K562 treated with DMSO at 1 percent for 12 hours (cell line): Measurements from ENCODE around the gene SPDYE5. TPM values are rescaled to one million over a fixed set of nuclear protein-coding genes. Genes with fewer than 3 reads are reported as not detected.

Source experiments
- total RNA-seq: library from RNA; unstranded; fragments of 300-600 nt; gene quantifications from 2 replicates; pipeline ENCODE4 v1.2.3, GENCODE V29; 2022; ENCODE audit not compliant: insufficient read depth

Gene SPDYE5
- 0.22 TPM in 1 of 2 replicates, not detected in the other for total RNA-seq

GRCh38 chr7:75492020-75492419 is at the start of gene SPDYE5:
Gene SPDYE5, plus strand, starts transcription at chr7:75492320. Its CDS starts 1,728 bp downstream, at chr7:75494048.

GRCh38 chr7:75485979-75486643 is 6.0 kb upstream of the SPDYE5 start, which contains the start of gene POM121C:
Gene POM121C, minus strand, starts transcription at chr7:75486299. Its CDS starts 44,803 bp downstream, at chr7:75441496.

Other genes with a start within 250 kb of the SPDYE5 start
- 2.1 and 4.8 TPM in 2 replicates for gene TRIM73, start 96.7 kb upstream of the SPDYE5 start, total RNA-seq
- 20.1 and 80.0 TPM in 2 replicates for gene POM121C, start 6.0 kb upstream of the SPDYE5 start, total RNA-seq
- 7.2 and 20.9 TPM in 2 replicates for gene HIP1, start 246.6 kb downstream of the SPDYE5 start, total RNA-seq